SK-N-MC (cell line): ENCODE data around the gene RAP1GAP.

Experiments used
- DNase-seq: peaks from one replicate; pipeline ENCODE4 v3.0.0-alpha.2; 2011; ENCODE audit warnings: low read depth, low spot score
- H3K27ac ChIP-seq: fragments of 200-600 bp; sonication (generic); 2 replicates; pipeline ENCODE4 v1.5.1; 2016; ENCODE audit warnings: mixed run types
- H3K36me3 ChIP-seq: fragments of 200-600 bp; sonication (generic); 2 replicates; pipeline ENCODE4 v1.6.1; 2017; ENCODE audit warnings: antibody characterized with exemption, low read length, mixed read lengths; ENCODE audit not compliant: insufficient read depth
- H3K4me3 ChIP-seq: fragments of 200-600 bp; sonication (generic); 2 replicates; pipeline ENCODE4 v1.5.1; 2016
- H3K9ac ChIP-seq: fragments of 200-600 bp; sonication (generic); 2 replicates; pipeline ENCODE4 v1.8.0; 2017; ENCODE audit warnings: mixed run types, mixed read lengths; ENCODE audit not compliant: insufficient read length
- H3K9me3 ChIP-seq: fragments of 200-600 bp; sonication (generic); 2 replicates; pipeline ENCODE4 v1.6.1; 2017; ENCODE audit warnings: low read depth, mild to moderate bottlenecking, antibody characterized with exemption, low read length, moderate library complexity, mixed read lengths
- EZH2 ChIP-seq: fragments of 200-600 bp; sonication (generic); IDR thresholded peaks from one replicate; pipeline ENCODE4 v1.6.1; 2017; ENCODE audit warnings: antibody characterized with exemption
- FOXP2 ChIP-seq: optimal IDR thresholded peaks from 2 replicates; pipeline ENCODE3; 2011; ENCODE audit warnings: mild to moderate bottlenecking, moderate library complexity; ENCODE audit not compliant: insufficient read depth; ENCODE audit errors: extremely low read length, control extremely low read depth
- POLR2AphosphoS5 ChIP-seq: IDR thresholded peaks from 2 replicates; pipeline ENCODE4 v1.6.1; 2012; ENCODE audit warnings: mild to moderate bottlenecking, low read depth, low read length, borderline replicate concordance

RAP1GAP gene

GRCh38 chr1:21671915-21672314 is 2.8 kb upstream of the RAP1GAP start:
- no peak for TF ChIP-seq EZH2
- no peak for TF ChIP-seq FOXP2
- TF ChIP-seq POLR2AphosphoS5, result no peak
- Histone ChIP-seq H3K4me3 (no peak overlapping the region), H3K36me3 (no peaks in the 10 kb centered on the region), H3K9me3 (no peaks in the 10 kb centered on the region), H3K27ac (no peak overlapping the region), H3K9ac (no peak overlapping the region)
- no peak for DNase-seq

- TF ChIP-seq EZH2 (no peak), POLR2AphosphoS5 (no peak), FOXP2 (no peak)
- Histone ChIP-seq H3K36me3 (no peaks in the 10 kb centered on the region), H3K9ac (no peak overlapping the region), H3K9me3 (no peaks in the 10 kb centered on the region), H3K27ac (no peak overlapping the region), H3K4me3 (no peak overlapping the region)
- no peak for DNase-seq
These were observed 2.1 kb upstream of the RAP1GAP start for GRCh38 chr1:21670956-21671902.

GRCh38 chr1:21670059-21670881 is 1.1 kb upstream of the RAP1GAP start:
- H3K4me3 ChIP-seq, result no peak overlapping the region
- H3K9ac ChIP-seq, result no peak overlapping the region
- no peaks in the 10 kb centered on the region for H3K9me3 ChIP-seq

GRCh38 chr1:21668951-21669257 is 253 bp downstream of the RAP1GAP start:
- H3K9ac ChIP-seq, result peak overlapping the region; percentile 62
- H3K27ac ChIP-seq, result no peak overlapping the region

More at GRCh38 chr1:21670059-21670881, 1.1 kb upstream of the RAP1GAP start:
- no peaks in the 10 kb centered on the region for H3K36me3 ChIP-seq
- TF ChIP-seq FOXP2 (no peak), POLR2AphosphoS5 (no peak), EZH2 (no peak)
- no peak overlapping the region for H3K27ac ChIP-seq
- no peak for DNase-seq

GRCh38 chr1:21668232-21668950 is 766 bp downstream of the RAP1GAP start:
- peak overlapping the region; percentile 62 for H3K9ac ChIP-seq

More at GRCh38 chr1:21668951-21669257, 253 bp downstream of the RAP1GAP start:
- no peak for DNase-seq
- Histone ChIP-seq H3K4me3 (peak overlapping the region; percentile 82), H3K9me3 (no peaks in the 10 kb centered on the region), H3K36me3 (no peaks in the 10 kb centered on the region)
- TF ChIP-seq POLR2AphosphoS5 (no peak), FOXP2 (no peak), EZH2 (no peak)

GRCh38 chr1:21667348-21668231 is 1.6 kb downstream of the RAP1GAP start:
- DNase-seq, result no peak
- no peak overlapping the region for H3K9ac ChIP-seq

More at GRCh38 chr1:21668232-21668950, 766 bp downstream of the RAP1GAP start:
- no peak for TF ChIP-seq FOXP2
- TF ChIP-seq POLR2AphosphoS5, result no peak
- no peak for TF ChIP-seq EZH2
- no peak for DNase-seq
- H3K9me3 ChIP-seq, result no peaks in the 10 kb centered on the region
- no peaks in the 10 kb centered on the region for H3K36me3 ChIP-seq
- no peak overlapping the region for H3K27ac ChIP-seq
- peak overlapping the region; percentile 82 for H3K4me3 ChIP-seq

More at GRCh38 chr1:21667348-21668231, 1.6 kb downstream of the RAP1GAP start:
- no peak for TF ChIP-seq EZH2
- TF ChIP-seq POLR2AphosphoS5, result no peak
- no peak for TF ChIP-seq FOXP2
- no peaks in the 10 kb centered on the region for H3K9me3 ChIP-seq
- H3K4me3 ChIP-seq, result no peak overlapping the region
- no peak overlapping the region for H3K27ac ChIP-seq
- no peaks in the 10 kb centered on the region for H3K36me3 ChIP-seq
